ENCODE measurements around the gene MOB3C. TPM values are rescaled to one million over a fixed set of nuclear protein-coding genes. Genes with fewer than 3 reads are reported as not detected.

MOB3C gene
- polyA plus RNA-seq, 1 of the 3 experiments (the other 2 are of a cell fraction) = 8.6 TPM

- H3K9ac ChIP-seq = no peak overlapping the region
- H3F3A ChIP-seq (replicated peaks; ENCODE audit: insufficient read depth) = peaks cover 4% of the 10 kb centered on the region
- no peaks in the 10 kb centered on the region for H4K20me1 ChIP-seq (ENCODE audit: insufficient read depth)
- H3K9me3 ChIP-seq = no peaks in the 10 kb centered on the region
- no peak overlapping the region for H3K4me3 ChIP-seq (ENCODE audit: low read depth in 2 of 2, low read length in 1 of 2)
- H3K36me3 ChIP-seq (replicated peaks in 1 of 2; ENCODE audit: control insufficient read depth in 1 of 2, insufficient read depth in 2 of 2, low read length in 1 of 2) = peaks cover 38 to 58% of the 10 kb centered on the region in 2 experiments
- H3K4me2 ChIP-seq = no peak overlapping the region
- no peak overlapping the region; a peak in 1 of 4 replicates for H3K27ac ChIP-seq (ENCODE audit: low read depth in 2 of 2, low read length in 1 of 2)
- H2AFZ ChIP-seq (ENCODE audit: low read depth) = no peak overlapping the region
- DNase-seq = no peak
- POLR2A ChIA-PET = no interaction called here
- H3K79me2 ChIP-seq (ENCODE audit: insufficient read depth) = no peaks in the 10 kb centered on the region
- no peaks in the 10 kb centered on the region for H3K4me1 ChIP-seq (ENCODE audit: control insufficient read depth in 1 of 2, insufficient read depth in 2 of 2, low read depth in 1 of 2, low read length in 1 of 2)
- TF ChIP-seq EZH2phosphoT487 (IDR thresholded peaks at IDR 0.05; ENCODE audit: borderline replicate concordance, low read depth) = no peak
- TF ChIP-seq POLR2AphosphoS5 (IDR thresholded peaks at IDR 0.05; ENCODE audit: low read depth, low read length) = no peak
- TF ChIP-seq NRF1 (IDR thresholded peaks at IDR 0.05; ENCODE audit: low read depth, low read length) = no peak
- no peak for TF ChIP-seq GATA2 (CRISPR knock-in tag; IDR thresholded peaks at IDR 0.05)
- TF ChIP-seq NFIC (IDR thresholded peaks at IDR 0.05; ENCODE audit: borderline replicate concordance) = no peak
- no peak for TF ChIP-seq FOXM1 (IDR thresholded peaks at IDR 0.05; ENCODE audit: low read depth)
- TF ChIP-seq MAX (IDR thresholded peaks at IDR 0.05; ENCODE audit: low read depth) = no peak
- no peak for TF ChIP-seq JUND (IDR thresholded peaks at IDR 0.05)
- no peak for TF ChIP-seq USF1 (IDR thresholded peaks at IDR 0.05; ENCODE audit: borderline replicate concordance, low read depth)
- TF ChIP-seq YY1 (IDR thresholded peaks at IDR 0.05; ENCODE audit: low read depth) = no peak
- TF ChIP-seq MEF2A (IDR thresholded peaks at IDR 0.05; ENCODE audit: borderline replicate concordance, low read depth) = no peak
- TF ChIP-seq MXI1 (IDR thresholded peaks at IDR 0.05; ENCODE audit: low read depth, low read length) = no peak
- no peak for TF ChIP-seq USF2 (IDR thresholded peaks at IDR 0.05; ENCODE audit: borderline replicate concordance, low read depth, low read length)
- no peak for TF ChIP-seq TEAD4 (IDR thresholded peaks at IDR 0.05; ENCODE audit: borderline replicate concordance, insufficient read depth)
- TF ChIP-seq REST (IDR thresholded peaks at IDR 0.05; ENCODE audit: low read depth, low read length) = no peak
- TF ChIP-seq SMC3 (IDR thresholded peaks at IDR 0.05; ENCODE audit: low read depth, low read length) = no peak
- CTCF ChIA-PET = interaction anchor here (0.9 to 1.6 kb wide), 2 partner anchors 10 to 13 kb away, joined by 4 read pairs; no protein-coding TSS in a partner anchor
- no peaks in the 10 kb centered on the region for H3K9me2 ChIP-seq
- 74% methylated on average over 2 of the region's 2 CpGs for WGBS (ENCODE audit: low lambda C conversion rate)
- H3K27me3 ChIP-seq (ENCODE audit: insufficient read depth) = no peaks in the 10 kb centered on the region
These were observed 36.9 kb upstream of the MOB3C start for GRCh38 chr1:46653405-46653958.
